Natural killer cell (primary cell): ENCODE results near the gene DNAJC5. TPM values are rescaled to one million over a fixed set of nuclear protein-coding genes. Genes with fewer than 3 reads are reported as not detected.
A peak's percentile ranks its signal among the peaks of the same experiment; 100 is the strongest.

Experiments
- ATAC-seq, 3 donors: fragments of 150-1000 bp in 2 of 3; fragments of 200-7000 bp in 1 of 3; cut with Tn5 transposase; 1 replicate in 1 of 3; 2 replicates in 2 of 3; pipeline ENCODE4 v1.10.0; 2021; ENCODE audit warnings: mild to moderate bottlenecking in 2 of 3, moderate library complexity in 2 of 3
- DNase-seq, 2 donors: peaks; one replicate each; pipeline versions ENCODE4 v3.0.0 to v3.0.0-alpha.2; 2013 to 2021; ENCODE audit warnings: mixed read lengths in 1 of 2
- H3K27ac ChIP-seq: one replicate; pipeline ENCODE4 v1.5.1; 2013; ENCODE audit warnings: mild to moderate bottlenecking, low read length
- H3K27me3 ChIP-seq: one replicate; pipeline ENCODE4 v1.6.1; 2013; ENCODE audit warnings: low read length; ENCODE audit not compliant: control insufficient read depth, insufficient read depth
- H3K36me3 ChIP-seq: one replicate; pipeline ENCODE4 v1.6.1; 2013; ENCODE audit warnings: low read length; ENCODE audit not compliant: control insufficient read depth, insufficient read depth
- H3K4me1 ChIP-seq: one replicate; pipeline ENCODE4 v1.6.1; 2013; ENCODE audit warnings: low read length; ENCODE audit not compliant: control insufficient read depth, insufficient read depth
- H3K4me3 ChIP-seq: one replicate; pipeline ENCODE4 v1.5.1; 2013; ENCODE audit warnings: low read length
- H3K9me3 ChIP-seq: one replicate; pipeline ENCODE4 v1.6.1; 2013; ENCODE audit warnings: low read length; ENCODE audit not compliant: control insufficient read depth, insufficient read depth
- H3K27ac Mint-ChIP-seq, 2 donors: one replicate each; pipeline ENCODE4 v1.8.0; 2022; ENCODE audit warnings: mild to moderate bottlenecking in 2 of 2, mixed read lengths in 2 of 2, moderate library complexity in 1 of 2
- H3K27me3 Mint-ChIP-seq, 2 donors: one replicate each; pipeline ENCODE4 v1.8.0; 2022; ENCODE audit warnings: low read depth in 2 of 2, mixed read lengths in 2 of 2
- H3K36me3 Mint-ChIP-seq: one replicate; pipeline ENCODE4 v1.8.0; 2022; ENCODE audit warnings: mixed read lengths
- H3K4me1 Mint-ChIP-seq, 2 donors: one replicate each; pipeline ENCODE4 v1.8.0; 2022; ENCODE audit warnings: mixed read lengths in 2 of 2
- H3K4me3 Mint-ChIP-seq: one replicate; pipeline ENCODE4 v1.8.0; 2022; ENCODE audit warnings: mild to moderate bottlenecking, moderate library complexity, mixed read lengths
- H3K9me3 Mint-ChIP-seq, 2 donors: one replicate each; pipeline ENCODE4 v1.8.0; 2022; ENCODE audit warnings: mixed read lengths in 2 of 2
- CTCF ChIP-seq: fragments of 200-600 bp; IDR thresholded peaks from one replicate; pipeline ENCODE4 v1.8.0; 2022; ENCODE audit warnings: antibody characterized with exemption
- WGBS: methylation state at CpG from one replicate; pipeline ENCODE4 v1.1.7; 2013; ENCODE audit warnings: missing lambda C conversion rate; ENCODE audit not compliant: insufficient coverage; 5-methylcytosine and 5-hydroxymethylcytosine counted together
- intact Hi-C: fragments of 100-400 bp; cut with micrococcal nuclease; formaldehyde crosslinking; loops from one replicate; pipeline ENCODE4 v1.14.2; 2022
- total RNA-seq, 4 donors: library from RNA; stranded (reverse); fragments of 120-200 nt in 1 of 4; gene quantifications; one replicate each; pipeline versions ENCODE4 v1.2.3 to v1.2.4, GENCODE V29; 2013 to 2022

DNAJC5 gene
- total RNA-seq, 3 donors from 2014 or later (not counting 1 experiment from before 2014, with no cell fraction given), result 27.5 to 45.1 (median 42.8) TPM

GRCh38 chr20:63967330-63968135, 72.6 kb downstream of the DNAJC5 start:
- H3K4me1 ChIP-seq, result peaks cover 16% of the 10 kb centered on the region
- no peaks in the 10 kb centered on the region for H3K27me3 Mint-ChIP-seq
- H3K4me3 ChIP-seq, result no peak overlapping the region
- H3K36me3 ChIP-seq, result peaks cover 2% of the 10 kb centered on the region
- H3K27me3 ChIP-seq, result no peaks in the 10 kb centered on the region
- no peaks in the 10 kb centered on the region for H3K9me3 Mint-ChIP-seq
- TF ChIP-seq CTCF, result no peak
- intact Hi-C loops, result no loop called here
- 94% methylated on average over 28 of the region's 28 CpGs for WGBS
- no peaks in the 10 kb centered on the region for H3K9me3 ChIP-seq
- peak overlapping the region; percentile 25 for H3K4me3 Mint-ChIP-seq
- H3K4me1 Mint-ChIP-seq, result peaks cover 8% of the 10 kb centered on the region in 2 donors
- no peak overlapping the region for H3K27ac ChIP-seq
- peak overlapping the region in 1 of 2 donors; percentile 81 for H3K27ac Mint-ChIP-seq
- no peaks in the 10 kb centered on the region for H3K36me3 Mint-ChIP-seq
- ATAC-seq (no peak), DNase-seq (no peak)

GRCh38 chr20:63968136-63968927, 73.4 kb downstream of the DNAJC5 start:
- no peak for DNase-seq
- TF ChIP-seq CTCF, result no peak
- intact Hi-C loops, result no loop called here
- H3K4me1 Mint-ChIP-seq, result peaks cover 8 to 11% of the 10 kb centered on the region in 2 donors
- H3K36me3 Mint-ChIP-seq, result no peaks in the 10 kb centered on the region
- no peaks in the 10 kb centered on the region for H3K9me3 Mint-ChIP-seq
- Histone ChIP-seq H3K9me3 (no peaks in the 10 kb centered on the region), H3K27ac (no peak overlapping the region), H3K4me1 (peaks cover 16% of the 10 kb centered on the region), H3K4me3 (peak overlapping the region; percentile 41), H3K36me3 (peaks cover 2% of the 10 kb centered on the region), H3K27me3 (no peaks in the 10 kb centered on the region)
- peak overlapping the region; percentile 66 to 81 for H3K27ac Mint-ChIP-seq
- no peaks in the 10 kb centered on the region for H3K27me3 Mint-ChIP-seq
- no peak for ATAC-seq
- H3K4me3 Mint-ChIP-seq, result peak overlapping the region; percentile 91
- 85% methylated on average over 14 of the region's 14 CpGs for WGBS

GRCh38 chr20:63968928-63969760, 74.2 kb downstream of the DNAJC5 start:
- Histone ChIP-seq H3K4me3 (peak overlapping the region; percentile 41), H3K27ac (no peak overlapping the region), H3K4me1 (peaks cover 21% of the 10 kb centered on the region), H3K27me3 (no peaks in the 10 kb centered on the region), H3K36me3 (peaks cover 3% of the 10 kb centered on the region), H3K9me3 (no peaks in the 10 kb centered on the region)
- WGBS, result 2% methylated on average over 70 of the region's 70 CpGs
- ATAC-seq (peak; percentile 35 to 54 (median 37)), DNase-seq (peak; percentile 27 to 65)
- intact Hi-C loops, result no loop called here
- Mint-ChIP-seq H3K27me3 (no peaks in the 10 kb centered on the region), H3K9me3 (no peaks in the 10 kb centered on the region), H3K4me1 (peaks cover 17 to 19% of the 10 kb centered on the region in 2 donors), H3K27ac (peak overlapping the region; percentile 66 to 81), H3K36me3 (no peaks in the 10 kb centered on the region), H3K4me3 (peak overlapping the region; percentile 91)
- no peak for TF ChIP-seq CTCF
